ENCODE results near the gene CENPB.

The CENPB gene

GRCh38 chr20:3766422-3767109, 20.0 kb downstream of the CENPB start:
- DNase-seq (ENCODE audit: low spot score): no peak

- DNase-seq (ENCODE audit: low spot score): no peak
Measured at GRCh38 chr20:3765171-3765882, 21.2 kb downstream of the CENPB start.

- no peak for DNase-seq (ENCODE audit: low spot score)
Measured at GRCh38 chr20:3764659-3765058, 21.9 kb downstream of the CENPB start.

- no peak for DNase-seq (ENCODE audit: low spot score)
Measured at GRCh38 chr20:3763671-3764601, 22.6 kb downstream of the CENPB start.

GRCh38 chr20:3760655-3761348, 25.7 kb downstream of the CENPB start:
- DNase-seq (ENCODE audit: low spot score): no peak

- no peak for DNase-seq (ENCODE audit: low spot score)
Measured at GRCh38 chr20:3759884-3760283, 26.7 kb downstream of the CENPB start.

- DNase-seq (ENCODE audit: low spot score): no peak
Measured at GRCh38 chr20:3759316-3759823, 27.2 kb downstream of the CENPB start.

- no peak for DNase-seq (ENCODE audit: low spot score)
Measured at GRCh38 chr20:3758566-3758965, 28.0 kb downstream of the CENPB start.

- no peak for DNase-seq (ENCODE audit: low spot score)
Measured at GRCh38 chr20:3757268-3757667, 29.3 kb downstream of the CENPB start.

- DNase-seq (ENCODE audit: low spot score): no peak
Measured at GRCh38 chr20:3755814-3756480, 30.6 kb downstream of the CENPB start.

- no peak for DNase-seq (ENCODE audit: low spot score)
Measured at GRCh38 chr20:3755269-3755668, 31.3 kb downstream of the CENPB start.

GRCh38 chr20:3754276-3754630, 32.3 kb downstream of the CENPB start:
- no peak for DNase-seq (ENCODE audit: low spot score)

GRCh38 chr20:3753501-3754275, 32.9 kb downstream of the CENPB start:
- DNase-seq (ENCODE audit: low spot score): no peak

- DNase-seq (ENCODE audit: low spot score): peak; percentile 73
Measured at GRCh38 chr20:3753098-3753497, 33.4 kb downstream of the CENPB start.

- no peak for DNase-seq (ENCODE audit: low spot score)
Measured at GRCh38 chr20:3752386-3752759, 34.2 kb downstream of the CENPB start.

GRCh38 chr20:3751675-3752385, 34.7 kb downstream of the CENPB start:
- peak; percentile 27 for DNase-seq (ENCODE audit: low spot score)

GRCh38 chr20:3751305-3751674, 35.2 kb downstream of the CENPB start:
- DNase-seq (ENCODE audit: low spot score): no peak

- DNase-seq (ENCODE audit: low spot score): no peak
Measured at GRCh38 chr20:3749689-3750531, 36.6 kb downstream of the CENPB start.

GRCh38 chr20:3749087-3749688, 37.4 kb downstream of the CENPB start:
- no peak for DNase-seq (ENCODE audit: low spot score)

Data from pons (tissue), 1 donor.